ENCODE measurements around the gene RRN3. TPM values are rescaled to one million over a fixed set of nuclear protein-coding genes. Genes with fewer than 3 reads are reported as not detected.
"Not testable (repeated sequence)": the region's sequence is repeated elsewhere in the genome, so short reads cannot be mapped to it uniquely, and the experiment has no call there.

RRN3 gene
- total and polyA plus RNA-seq, 9 of the 15 experiments (the other 6 are each of a cell fraction or from before 2014, with no cell fraction given): 22.2 to 49.5 (median 28.4) TPM

GRCh38 chr16:15080883-15081282 is 13.2 kb downstream of the RRN3 start:
- CTCF ChIA-PET (ENCODE audit: low intra/inter-chr PET ratio); DNase-seq (ENCODE audit: extremely low read depth in 1 of 4, low spot score in 3 of 4); BruUV-seq (replicated peaks); H3K4me3 ChIP-seq; ATAC-seq; H4K20me1 ChIP-seq (replicated peaks; ENCODE audit: control insufficient read depth, insufficient read depth, low read length); intact Hi-C loops (cut with micrococcal nuclease); H3K27ac ChIP-seq (ENCODE audit: extremely low read depth, low read depth, low read length); H3K9me3 ChIP-seq (replicated peaks; ENCODE audit: control insufficient read depth, insufficient read depth, low read depth, low read length); H3K4me1 ChIP-seq (replicated peaks in 1 of 2; ENCODE audit: control insufficient read depth in 2 of 2, insufficient read depth in 2 of 2, low read length in 2 of 2); H3K4me2 ChIP-seq (ENCODE audit: insufficient read depth, low read length); H2AFZ ChIP-seq (ENCODE audit: low read depth, low read length); FAIRE-seq; H3K79me2 ChIP-seq (ENCODE audit: control insufficient read depth, insufficient read depth, low read length); H3K9ac ChIP-seq (ENCODE audit: insufficient read depth in 1 of 2, low read depth in 2 of 2, low read length in 2 of 2); H3K9me1 ChIP-seq (ENCODE audit: control insufficient read depth, insufficient read depth, low read length); H3K27me3 ChIP-seq (ENCODE audit: control insufficient read depth in 2 of 2, insufficient read depth in 2 of 2, low read length in 2 of 2); POLR2A ChIA-PET: not testable (repeated sequence)
- 100% methylated on average over 1 of the region's 1 CpG for WGBS (ENCODE audit: insufficient coverage, low coverage, missing lambda C conversion rate)
- H3K36me3 ChIP-seq (ENCODE audit: control insufficient read depth, insufficient read depth, low read length): peaks cover 64% of the 10 kb centered on the region; the same call in 2 of the 3 replicates
- in situ Hi-C loops (cut with MboI): loop anchor here (25.0 kb wide), 1 partner anchor 1431 kb away; no protein-coding TSS in a partner anchor
- peak; percentile 38 for TF ChIP-seq RBM25 (IDR thresholded peaks at IDR 0.05; ENCODE audit: low read depth, low read length, severe bottlenecking)
- peak; percentile 90 for TF ChIP-seq ZNF232 (CRISPR knock-in tag; IDR thresholded peaks at IDR 0.05)
- TF ChIP-seq ZNF146 (CRISPR knock-in tag; IDR thresholded peaks at IDR 0.05; ENCODE audit: unreplicated experiment): peak; percentile 80

- H3K27ac ChIP-seq (ENCODE audit: extremely low read depth, low read depth, low read length); DNase-seq (ENCODE audit: extremely low read depth in 1 of 4, low spot score in 3 of 4); H3K27me3 ChIP-seq (ENCODE audit: control insufficient read depth in 2 of 2, insufficient read depth in 2 of 2, low read length in 2 of 2); CTCF ChIA-PET (ENCODE audit: low intra/inter-chr PET ratio); H4K20me1 ChIP-seq (replicated peaks; ENCODE audit: control insufficient read depth, insufficient read depth, low read length); H3K4me3 ChIP-seq; H3K9me1 ChIP-seq (ENCODE audit: control insufficient read depth, insufficient read depth, low read length); POLR2A ChIA-PET; H2AFZ ChIP-seq (ENCODE audit: low read depth, low read length); H3K9ac ChIP-seq (ENCODE audit: insufficient read depth in 1 of 2, low read depth in 2 of 2, low read length in 2 of 2); H3K4me1 ChIP-seq (replicated peaks in 1 of 2; ENCODE audit: control insufficient read depth in 2 of 2, insufficient read depth in 2 of 2, low read length in 2 of 2); ATAC-seq; H3K4me2 ChIP-seq (ENCODE audit: insufficient read depth, low read length); H3K9me3 ChIP-seq (replicated peaks; ENCODE audit: control insufficient read depth, insufficient read depth, low read depth, low read length); FAIRE-seq; intact Hi-C loops (cut with micrococcal nuclease); BruUV-seq (replicated peaks); H3K79me2 ChIP-seq (ENCODE audit: control insufficient read depth, insufficient read depth, low read length): not testable (repeated sequence)
- WGBS (ENCODE audit: insufficient coverage, low coverage, missing lambda C conversion rate): 82% methylated on average over 1 of the region's 2 CpGs
- peaks cover 70% of the 10 kb centered on the region for H3K36me3 ChIP-seq (ENCODE audit: control insufficient read depth, insufficient read depth, low read length)
- in situ Hi-C loops (cut with MboI): loop anchor here (25.0 kb wide), 1 partner anchor 1436 kb away; no protein-coding TSS in a partner anchor
Measured at GRCh38 chr16:15076161-15076560, 17.9 kb downstream of the RRN3 start.
